ENCODE data around the gene PPP2R2C. TPM values are rescaled to one million over a fixed set of nuclear protein-coding genes. Genes with fewer than 3 reads are reported as not detected.

Gene PPP2R2C
- polyA plus RNA-seq, 1 donor from 2014 or later: 34.4 TPM

- no peak overlapping the region for H3K27ac ChIP-seq (ENCODE audit: low read length)
These were observed 147.9 kb downstream of the PPP2R2C start for GRCh38 chr4:6324461-6324998.

More at GRCh38 chr4:6324461-6324998, 147.9 kb downstream of the PPP2R2C start:
- H3K36me3 ChIP-seq (ENCODE audit: insufficient read depth, low read length): peaks cover 15% of the 10 kb centered on the region
- H2AFZ ChIP-seq (ENCODE audit: low read depth, low read length): no peak overlapping the region
- no peak overlapping the region for H3K4me2 ChIP-seq (ENCODE audit: low read length)
- H3F3A ChIP-seq (ENCODE audit: insufficient read depth, low read length, poor library complexity, severe bottlenecking): no peaks in the 10 kb centered on the region
- no peaks in the 10 kb centered on the region for H4K20me1 ChIP-seq (ENCODE audit: insufficient read depth)
- no peaks in the 10 kb centered on the region for H3K9me2 ChIP-seq (ENCODE audit: insufficient read depth, low read length)
- H3K9me3 ChIP-seq (ENCODE audit: low read length): peaks cover 7% of the 10 kb centered on the region
- H3K27me3 ChIP-seq (ENCODE audit: insufficient read depth, low read depth, low read length): no peaks in the 10 kb centered on the region
- no peaks in the 10 kb centered on the region for H3K79me2 ChIP-seq (replicated peaks; ENCODE audit: insufficient read depth, low read length)
- no peak overlapping the region for H3K4me3 ChIP-seq (ENCODE audit: low read length)
- TF ChIP-seq MXI1 (conservative IDR thresholded peaks at IDR 0.05; ENCODE audit: poor library complexity, severe bottlenecking) (no peak), CTCF (IDR thresholded peaks at IDR 0.05; ENCODE audit: poor library complexity, severe bottlenecking) (no peak), EZH2 (IDR thresholded peaks at IDR 0.05; ENCODE audit: borderline replicate concordance, insufficient read depth, low read length, poor library complexity, severe bottlenecking) (no peak), EP300 (conservative IDR thresholded peaks at IDR 0.05; ENCODE audit: poor library complexity, severe bottlenecking) (no peak), REST (IDR thresholded peaks at IDR 0.05; ENCODE audit: borderline replicate concordance) (no peak), RAD21 (conservative IDR thresholded peaks at IDR 0.05) (no peak), SMC3 (conservative IDR thresholded peaks at IDR 0.05; ENCODE audit: poor library complexity) (no peak), POLR2AphosphoS5 (IDR thresholded peaks at IDR 0.05) (no peak), TAF1 (IDR thresholded peaks at IDR 0.05; ENCODE audit: low read depth) (no peak)
- no peak overlapping the region for H3K9ac ChIP-seq (ENCODE audit: low read length)
